T-helper 2 cell treated with Interferon-gamma antibody and Interleukin-4, amounts not matched to agents 5 μg/mL and 100 μg/mL, for 36 hours (primary cell): ENCODE results near the gene EXOC1.

Experiments
- DNase-seq: peaks from one replicate; pipeline ENCODE4 v3.0.0; 2021; ENCODE audit warnings: low spot score
- H3K27ac Mint-ChIP-seq: one replicate; pipeline ENCODE4 v1.8.0; 2021; ENCODE audit warnings: mild to moderate bottlenecking, mixed read lengths
- H3K27me3 Mint-ChIP-seq: one replicate; pipeline ENCODE4 v1.8.0; 2021; ENCODE audit warnings: low read depth, mixed read lengths
- H3K36me3 Mint-ChIP-seq: one replicate; pipeline ENCODE4 v1.8.0; 2021; ENCODE audit warnings: low read depth, mixed read lengths
- H3K4me1 Mint-ChIP-seq: one replicate; pipeline ENCODE4 v1.8.0; 2021; ENCODE audit warnings: low read depth, mixed read lengths
- H3K4me3 Mint-ChIP-seq: one replicate; pipeline ENCODE4 v1.8.0; 2022; ENCODE audit warnings: mild to moderate bottlenecking, moderate library complexity, mixed read lengths
- H3K9me3 Mint-ChIP-seq: one replicate; pipeline ENCODE4 v1.8.0; 2021; ENCODE audit warnings: mixed read lengths

EXOC1 gene

DNA sequence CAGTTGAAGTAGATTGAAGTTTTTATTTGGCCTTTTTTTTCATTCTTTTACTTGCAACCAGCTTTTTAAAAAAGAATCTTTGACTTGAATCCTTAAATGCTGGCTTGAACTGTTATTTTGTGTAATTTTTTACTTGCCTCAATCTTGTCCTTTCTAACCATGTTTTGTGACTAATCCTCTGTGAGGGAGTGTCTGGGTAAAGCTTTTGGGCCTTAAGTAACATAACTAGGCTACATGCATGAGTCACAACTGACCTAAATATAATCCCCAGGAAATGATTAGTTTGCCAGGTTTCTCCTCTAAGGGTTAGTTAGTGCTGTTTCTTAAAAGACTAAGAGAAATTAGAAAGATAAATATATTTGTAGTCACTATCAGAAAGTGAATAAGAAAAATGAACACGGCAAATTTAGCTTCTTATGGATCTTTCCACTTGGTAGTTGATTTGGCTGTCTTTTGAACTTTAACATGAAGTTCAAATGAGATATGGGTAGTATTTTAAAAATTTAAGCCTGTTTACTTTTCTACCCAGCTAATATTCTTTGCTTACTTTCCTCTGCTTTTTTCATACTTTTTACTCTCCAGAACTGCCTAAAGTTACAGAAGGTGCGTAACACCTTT is 13.0 kb downstream of the EXOC1 start:
- H3K27ac Mint-ChIP-seq, result peak overlapping the region; percentile 26
- DNase-seq, result no peak
- no peaks in the 10 kb centered on the region for H3K9me3 Mint-ChIP-seq
- H3K4me3 Mint-ChIP-seq, result no peak overlapping the region
- H3K36me3 Mint-ChIP-seq, result peaks cover 34% of the 10 kb centered on the region
- no peaks in the 10 kb centered on the region for H3K27me3 Mint-ChIP-seq
- H3K4me1 Mint-ChIP-seq, result peaks cover 22% of the 10 kb centered on the region

DNA sequence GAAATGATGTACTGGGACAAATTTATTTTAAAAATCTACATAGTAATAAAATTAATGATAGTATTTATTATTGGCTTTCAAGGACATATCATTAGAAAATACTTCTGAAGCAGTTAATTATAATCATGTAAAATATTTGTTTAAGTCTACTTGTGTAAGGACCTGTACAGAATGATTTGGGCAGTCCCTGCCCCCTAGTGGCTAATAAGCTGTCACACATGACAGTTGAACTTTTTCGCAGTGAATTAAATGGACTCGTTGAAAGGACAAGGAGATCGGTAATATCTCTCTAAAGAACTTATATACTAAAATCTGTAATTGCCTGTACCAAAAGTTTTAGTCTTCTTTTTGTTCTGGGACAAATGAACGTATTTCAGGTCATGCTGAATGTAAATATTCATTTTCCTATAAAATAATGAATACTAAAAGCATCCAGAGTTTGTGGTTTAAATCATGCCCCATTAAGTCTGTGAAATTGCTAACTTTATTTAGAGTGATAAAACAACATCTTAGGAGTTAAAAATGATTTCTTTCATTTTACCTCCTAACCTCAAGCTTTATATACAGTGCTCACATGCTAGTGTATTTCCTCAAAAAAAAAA is 13.6 kb downstream of the EXOC1 start:
- Mint-ChIP-seq H3K27ac (no peak overlapping the region), H3K9me3 (no peaks in the 10 kb centered on the region), H3K4me1 (peaks cover 22% of the 10 kb centered on the region), H3K4me3 (no peak overlapping the region), H3K36me3 (peaks cover 32% of the 10 kb centered on the region), H3K27me3 (no peaks in the 10 kb centered on the region)
- no peak for DNase-seq

DNA sequence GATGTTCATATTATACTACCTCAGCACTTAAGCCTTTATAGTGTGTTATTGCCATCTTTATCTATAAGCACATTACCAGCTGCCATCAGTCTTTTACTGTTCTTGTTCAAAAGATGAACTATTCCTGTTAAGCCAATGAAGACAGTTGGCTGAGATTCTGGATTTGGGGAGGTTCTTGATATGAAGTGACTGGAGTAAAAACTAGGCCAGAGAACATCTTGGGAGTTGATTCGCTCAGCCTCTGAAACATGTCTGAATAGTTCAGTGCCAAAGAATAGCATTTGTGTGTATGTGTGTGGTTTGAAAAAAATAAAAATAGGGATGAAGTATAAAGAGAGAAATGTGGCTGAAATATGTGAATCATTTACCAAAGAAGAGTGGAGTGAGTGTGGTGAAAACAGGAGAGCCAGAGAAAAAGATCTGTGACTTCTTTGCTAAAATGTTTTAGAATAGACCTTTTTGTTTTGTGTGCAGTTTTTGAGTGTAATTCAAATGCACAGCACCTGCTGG is 15.2 kb downstream of the EXOC1 start:
- Mint-ChIP-seq H3K9me3 (no peaks in the 10 kb centered on the region), H3K36me3 (peaks cover 33% of the 10 kb centered on the region), H3K4me3 (no peak overlapping the region), H3K4me1 (peaks cover 22% of the 10 kb centered on the region), H3K27ac (no peak overlapping the region), H3K27me3 (no peaks in the 10 kb centered on the region)
- no peak for DNase-seq

DNA sequence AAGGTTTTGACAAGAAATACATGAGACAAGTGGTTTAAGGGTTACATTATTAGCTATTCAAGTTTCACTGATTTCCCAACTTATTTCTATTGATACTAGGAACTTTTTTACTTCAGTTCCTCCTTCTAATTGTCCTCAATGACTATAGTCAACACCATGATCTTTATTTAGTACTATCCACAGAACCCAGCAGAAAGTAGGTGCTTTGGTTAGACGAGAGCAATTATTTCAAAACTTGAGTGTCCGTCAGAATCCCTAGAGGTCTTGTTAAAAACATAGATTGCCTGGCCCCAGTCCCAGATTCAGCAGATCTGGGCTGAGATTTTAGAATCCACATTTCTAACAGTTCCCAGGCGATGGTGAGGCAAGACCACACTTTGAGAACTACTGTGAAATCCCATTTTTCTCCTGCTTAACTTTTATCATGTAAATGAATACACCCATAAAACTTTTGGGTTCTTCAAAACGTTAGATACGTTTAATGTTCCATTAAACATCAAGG is 17.9 kb downstream of the EXOC1 start:
- H3K9me3 Mint-ChIP-seq, result no peaks in the 10 kb centered on the region
- H3K27me3 Mint-ChIP-seq, result no peaks in the 10 kb centered on the region
- no peak overlapping the region for H3K4me3 Mint-ChIP-seq
- no peak overlapping the region for H3K27ac Mint-ChIP-seq
- DNase-seq, result no peak
- peaks cover 11% of the 10 kb centered on the region for H3K4me1 Mint-ChIP-seq
- peaks cover 28% of the 10 kb centered on the region for H3K36me3 Mint-ChIP-seq

DNA sequence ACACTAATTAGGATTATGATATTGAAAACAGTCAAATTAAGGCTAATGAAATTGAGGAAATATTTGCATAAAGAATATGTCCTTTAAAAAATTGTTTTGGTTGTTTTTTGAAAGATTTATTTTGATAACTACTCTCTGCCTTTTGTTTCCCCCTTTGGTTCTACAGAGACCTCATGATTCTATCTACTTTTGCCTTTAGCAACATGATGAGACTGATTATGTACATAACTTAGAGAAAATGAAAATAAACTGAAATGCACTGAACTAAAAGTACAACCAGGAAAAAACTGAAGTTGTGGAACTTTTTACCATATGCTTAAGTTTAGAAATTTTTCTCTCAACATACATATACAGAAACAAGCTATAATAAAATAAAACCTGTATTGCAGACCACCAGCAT is 21.4 kb downstream of the EXOC1 start:
- no peaks in the 10 kb centered on the region for H3K9me3 Mint-ChIP-seq
- no peak overlapping the region for H3K27ac Mint-ChIP-seq
- H3K27me3 Mint-ChIP-seq, result no peaks in the 10 kb centered on the region
- H3K4me3 Mint-ChIP-seq, result no peak overlapping the region
- peaks cover 33% of the 10 kb centered on the region for H3K36me3 Mint-ChIP-seq
- no peak for DNase-seq
- peaks cover 2% of the 10 kb centered on the region for H3K4me1 Mint-ChIP-seq

DNA sequence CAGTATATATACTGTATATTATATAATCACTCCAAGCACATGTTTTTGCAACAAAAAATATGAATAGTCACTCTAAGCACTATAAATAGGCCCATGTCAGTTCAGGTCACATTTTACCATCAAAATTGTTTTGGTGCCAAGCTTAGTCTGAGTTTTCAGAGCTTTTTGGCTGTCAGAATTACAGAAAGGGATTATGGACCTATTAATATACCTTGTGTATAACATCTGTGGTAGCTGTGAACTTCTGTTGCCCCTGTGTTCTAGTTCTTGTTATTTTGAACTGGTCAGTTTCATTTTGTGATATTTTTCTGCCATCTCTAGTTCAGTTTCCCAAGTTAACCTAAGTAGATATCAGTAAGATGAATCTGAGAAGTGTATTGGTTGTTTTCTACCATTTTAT is 22.9 kb downstream of the EXOC1 start:
- Mint-ChIP-seq H3K36me3 (peaks cover 31% of the 10 kb centered on the region), H3K27ac (no peak overlapping the region), H3K4me1 (no peaks in the 10 kb centered on the region), H3K27me3 (no peaks in the 10 kb centered on the region), H3K4me3 (no peak overlapping the region), H3K9me3 (no peaks in the 10 kb centered on the region)
- no peak for DNase-seq

DNA sequence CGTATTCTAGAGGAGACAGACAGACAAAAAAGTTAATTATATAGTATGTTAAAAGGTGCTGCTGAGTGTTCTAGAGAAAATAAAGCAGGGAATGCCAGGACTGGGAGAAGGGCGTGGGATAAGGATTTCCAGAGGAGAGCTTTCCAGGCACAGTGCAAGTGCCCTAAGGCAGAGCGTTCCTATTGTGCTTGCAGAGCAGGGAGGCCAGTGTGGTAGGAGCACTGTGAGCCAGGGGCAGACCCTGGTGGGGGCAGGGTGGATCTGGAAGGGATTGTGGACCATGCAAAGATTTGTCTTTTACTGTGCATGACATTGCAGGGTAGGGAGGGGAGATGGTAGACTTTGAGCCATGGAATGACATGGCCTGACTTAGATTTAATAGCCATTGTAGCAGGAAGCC is 25.8 kb downstream of the EXOC1 start:
- Mint-ChIP-seq H3K9me3 (no peaks in the 10 kb centered on the region), H3K36me3 (peaks cover 39% of the 10 kb centered on the region), H3K27ac (no peak overlapping the region), H3K27me3 (no peaks in the 10 kb centered on the region), H3K4me1 (no peaks in the 10 kb centered on the region), H3K4me3 (no peak overlapping the region)
- no peak for DNase-seq

DNA sequence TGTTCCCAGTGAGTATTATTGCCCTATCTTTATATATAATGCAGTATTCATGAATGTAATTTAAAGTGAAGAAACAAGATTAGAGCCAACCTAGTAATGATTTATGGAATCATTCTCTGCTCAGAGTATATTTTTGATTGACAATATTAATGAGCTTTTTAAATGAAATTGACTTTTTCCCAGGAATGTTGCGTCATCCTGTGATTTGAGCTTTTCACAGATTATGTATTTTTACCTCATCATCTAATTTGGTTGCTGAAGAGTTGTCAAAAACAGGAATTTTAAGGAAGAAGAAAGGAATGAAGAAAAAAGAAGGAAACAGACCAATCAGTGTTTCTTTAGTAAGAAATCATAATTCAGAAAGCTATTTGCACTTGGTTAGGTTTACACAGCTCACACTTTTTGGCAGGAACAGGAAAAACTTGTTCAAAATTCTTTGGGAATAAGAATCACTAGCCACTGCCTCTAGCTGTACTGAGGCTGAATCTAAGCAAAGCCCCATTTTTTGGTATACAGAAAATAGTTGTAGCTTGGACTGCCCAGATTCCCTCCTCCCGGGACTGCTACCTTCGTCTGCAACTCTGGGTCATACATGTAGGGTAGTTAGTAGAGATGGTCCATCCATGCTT is 27.3 kb downstream of the EXOC1 start:
- Mint-ChIP-seq H3K36me3 (peaks cover 42% of the 10 kb centered on the region), H3K4me3 (no peak overlapping the region)

DNA sequence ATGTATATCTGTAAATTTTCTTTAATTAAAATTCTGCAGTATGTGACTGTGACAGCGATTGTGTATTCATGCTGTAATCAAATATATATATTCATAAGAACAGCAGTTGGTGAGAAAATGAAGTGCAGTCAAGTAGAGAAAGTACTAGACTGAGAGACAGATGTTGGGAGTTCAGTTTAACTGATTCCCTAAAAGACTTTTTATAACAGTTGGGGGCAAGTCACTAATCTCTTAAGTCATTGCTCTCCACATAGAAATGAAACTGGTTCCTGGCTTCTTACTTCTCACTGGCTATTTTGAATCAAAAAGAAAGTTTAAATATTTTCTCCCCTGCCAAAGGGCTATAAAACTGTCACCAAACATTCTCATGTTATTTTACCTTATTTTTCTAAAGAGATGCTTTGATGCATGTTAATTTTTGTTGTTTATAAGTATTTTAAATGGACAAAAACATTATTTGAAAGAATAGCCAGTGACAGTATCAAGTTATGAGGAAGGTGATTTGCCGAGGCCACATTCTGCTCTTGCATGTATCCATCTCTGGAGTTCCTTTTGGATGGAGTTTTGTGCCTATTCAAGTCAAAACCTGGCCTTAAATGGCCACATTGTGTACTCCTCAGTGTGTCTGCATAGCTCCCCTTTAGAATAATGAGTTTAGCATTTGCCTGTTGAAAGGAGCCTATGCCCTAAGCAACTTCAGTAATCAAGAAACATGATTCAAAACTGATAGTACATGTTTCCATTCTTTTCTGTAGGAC is 30.8 kb downstream of the EXOC1 start:
- H3K4me1 Mint-ChIP-seq, result peaks cover 3% of the 10 kb centered on the region
- no peak for DNase-seq
- peaks cover 32% of the 10 kb centered on the region for H3K36me3 Mint-ChIP-seq
- no peaks in the 10 kb centered on the region for H3K9me3 Mint-ChIP-seq
- H3K27me3 Mint-ChIP-seq, result no peaks in the 10 kb centered on the region
- H3K27ac Mint-ChIP-seq, result no peak overlapping the region
- no peak overlapping the region for H3K4me3 Mint-ChIP-seq

More for the DNA sequence above, 27.3 kb downstream of the EXOC1 start:
- no peak overlapping the region for H3K27ac Mint-ChIP-seq
- no peak for DNase-seq
- H3K9me3 Mint-ChIP-seq, result no peaks in the 10 kb centered on the region
- no peaks in the 10 kb centered on the region for H3K4me1 Mint-ChIP-seq
- H3K27me3 Mint-ChIP-seq, result no peaks in the 10 kb centered on the region

DNA sequence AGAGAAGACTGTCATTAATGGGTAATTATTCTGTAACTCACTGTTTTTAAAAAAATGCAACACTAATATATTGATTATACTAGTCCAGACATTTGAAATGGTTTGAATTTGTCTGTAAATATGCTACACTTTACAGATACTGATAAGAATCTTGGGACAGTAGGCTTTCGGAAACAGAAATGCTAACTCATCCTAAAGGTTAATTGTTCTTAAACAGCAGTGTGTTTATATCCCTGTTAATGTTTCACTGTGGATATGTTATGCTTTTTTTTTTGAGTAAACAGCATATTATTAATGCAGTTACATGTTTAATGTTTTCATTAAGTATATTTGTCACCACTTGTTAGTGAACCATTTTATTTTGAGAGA is 31.4 kb downstream of the EXOC1 start:
- H3K4me1 Mint-ChIP-seq, result peaks cover 3% of the 10 kb centered on the region
- DNase-seq, result no peak
- H3K36me3 Mint-ChIP-seq, result peaks cover 30% of the 10 kb centered on the region
- H3K27me3 Mint-ChIP-seq, result no peaks in the 10 kb centered on the region
- H3K4me3 Mint-ChIP-seq, result no peak overlapping the region
- H3K9me3 Mint-ChIP-seq, result no peaks in the 10 kb centered on the region
- no peak overlapping the region for H3K27ac Mint-ChIP-seq

DNA sequence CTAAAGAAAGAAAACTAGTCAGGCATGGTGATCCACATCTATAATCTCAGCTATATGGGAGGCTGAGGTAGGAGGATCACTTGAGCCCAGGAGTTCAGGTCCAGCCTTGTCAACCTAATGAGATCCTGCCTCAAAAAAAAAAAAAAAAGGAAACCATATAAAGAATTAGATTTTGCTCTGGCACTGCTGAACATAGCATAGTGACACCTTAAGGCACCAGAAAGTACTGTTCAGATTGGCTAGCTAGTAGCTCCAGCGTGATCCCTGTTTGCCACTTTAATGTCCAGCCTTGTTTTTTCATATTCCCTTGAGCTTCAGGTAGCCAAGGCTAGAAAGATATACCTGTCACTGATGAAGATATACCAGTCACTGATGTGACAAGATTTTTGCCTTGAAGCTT is 34.1 kb downstream of the EXOC1 start:
- peaks cover 29% of the 10 kb centered on the region for H3K36me3 Mint-ChIP-seq
- no peaks in the 10 kb centered on the region for H3K27me3 Mint-ChIP-seq
- H3K4me3 Mint-ChIP-seq, result no peak overlapping the region
- H3K4me1 Mint-ChIP-seq, result peaks cover 3% of the 10 kb centered on the region
- H3K9me3 Mint-ChIP-seq, result no peaks in the 10 kb centered on the region
- no peak overlapping the region for H3K27ac Mint-ChIP-seq
- no peak for DNase-seq

DNA sequence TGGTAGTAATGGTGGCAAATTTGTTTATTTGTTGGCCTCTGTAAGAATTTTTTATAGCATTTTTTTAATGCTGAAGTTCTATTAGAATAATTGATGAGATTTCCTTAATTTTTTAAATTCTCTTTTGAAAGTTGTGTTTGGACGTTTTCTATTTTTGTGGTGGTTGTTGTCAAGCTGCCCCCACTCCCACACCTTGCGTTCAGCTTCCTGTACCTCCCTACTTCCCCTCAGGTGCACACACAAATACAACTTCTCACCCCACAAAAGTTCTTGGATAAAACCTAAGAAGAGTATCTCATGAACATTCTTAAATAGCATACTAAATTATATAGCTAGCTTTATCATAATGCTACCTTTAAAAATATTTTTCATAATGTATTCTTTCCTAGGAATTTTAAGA is 38.7 kb downstream of the EXOC1 start:
- Mint-ChIP-seq H3K27me3 (no peaks in the 10 kb centered on the region), H3K27ac (no peak overlapping the region), H3K9me3 (no peaks in the 10 kb centered on the region), H3K4me3 (no peak overlapping the region), H3K36me3 (peaks cover 31% of the 10 kb centered on the region), H3K4me1 (peaks cover 3% of the 10 kb centered on the region)
- DNase-seq, result no peak

DNA sequence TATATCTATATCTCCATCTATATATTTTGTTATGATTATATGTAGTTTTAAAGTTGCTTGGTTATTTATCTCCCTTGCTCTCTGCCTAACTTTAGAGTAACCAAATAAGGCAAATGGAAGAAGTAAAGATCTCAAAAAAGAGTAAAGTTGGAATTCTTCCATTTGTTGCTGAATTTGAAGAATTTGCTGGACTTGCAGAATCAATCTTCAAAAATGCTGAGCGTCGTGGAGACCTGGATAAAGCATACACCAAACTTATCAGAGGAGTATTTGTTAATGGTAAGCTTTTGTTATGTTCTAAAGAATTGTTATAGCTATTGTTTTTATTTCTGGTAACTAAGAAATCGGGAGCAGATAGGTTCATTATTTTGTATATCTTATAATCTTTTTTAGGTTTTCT is 43.2 kb downstream of the EXOC1 start:
- H3K36me3 Mint-ChIP-seq, result peaks cover 28% of the 10 kb centered on the region
- H3K27ac Mint-ChIP-seq, result peak overlapping the region; percentile 26
- no peak for DNase-seq
- H3K4me3 Mint-ChIP-seq, result no peak overlapping the region
- H3K9me3 Mint-ChIP-seq, result no peaks in the 10 kb centered on the region
- no peaks in the 10 kb centered on the region for H3K27me3 Mint-ChIP-seq
- H3K4me1 Mint-ChIP-seq, result no peaks in the 10 kb centered on the region

DNA sequence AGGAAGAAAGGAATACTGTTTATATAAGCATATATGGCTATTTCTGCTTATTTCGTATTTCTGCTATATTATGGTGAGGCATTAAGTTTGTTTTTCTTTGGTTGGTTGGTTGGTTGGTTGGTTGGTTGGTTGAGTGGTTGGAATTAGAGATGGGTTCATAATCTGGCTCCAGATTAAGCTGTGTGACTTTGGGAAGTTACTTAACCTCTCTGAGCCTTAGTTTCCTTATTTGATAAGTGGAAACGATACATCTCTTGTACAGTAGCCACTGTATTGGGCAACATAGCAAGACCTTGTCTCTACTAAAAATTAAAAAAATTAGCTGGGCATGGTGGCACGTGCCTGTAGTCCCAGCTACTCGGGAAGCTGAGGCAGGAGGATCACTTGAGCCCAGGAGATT is 49.2 kb downstream of the EXOC1 start:
- H3K9me3 Mint-ChIP-seq, result no peaks in the 10 kb centered on the region
- H3K4me3 Mint-ChIP-seq, result no peak overlapping the region
- H3K4me1 Mint-ChIP-seq, result peaks cover 9% of the 10 kb centered on the region
- DNase-seq, result no peak
- H3K27ac Mint-ChIP-seq, result no peak overlapping the region
- no peaks in the 10 kb centered on the region for H3K27me3 Mint-ChIP-seq
- H3K36me3 Mint-ChIP-seq, result peaks cover 36% of the 10 kb centered on the region
